GM21576 (cell line): ENCODE results near the gene PPP1CA.
"Not testable (repeated sequence)": the region's sequence is repeated elsewhere in the genome, so short reads cannot be mapped to it uniquely, and the experiment has no call there.

Experiments
- ATAC-seq: cut with Tn5 transposase; IDR thresholded peaks from one replicate; pipeline ENCODE4 v1.9.1; 2021; ENCODE audit warnings: mild to moderate bottlenecking, moderate library complexity; ENCODE audit not compliant: unreplicated experiment

PPP1CA gene

GRCh38 chr11:67435031-67435726 is 33.5 kb upstream of the PPP1CA start:
- ATAC-seq, result no peak

DNA sequence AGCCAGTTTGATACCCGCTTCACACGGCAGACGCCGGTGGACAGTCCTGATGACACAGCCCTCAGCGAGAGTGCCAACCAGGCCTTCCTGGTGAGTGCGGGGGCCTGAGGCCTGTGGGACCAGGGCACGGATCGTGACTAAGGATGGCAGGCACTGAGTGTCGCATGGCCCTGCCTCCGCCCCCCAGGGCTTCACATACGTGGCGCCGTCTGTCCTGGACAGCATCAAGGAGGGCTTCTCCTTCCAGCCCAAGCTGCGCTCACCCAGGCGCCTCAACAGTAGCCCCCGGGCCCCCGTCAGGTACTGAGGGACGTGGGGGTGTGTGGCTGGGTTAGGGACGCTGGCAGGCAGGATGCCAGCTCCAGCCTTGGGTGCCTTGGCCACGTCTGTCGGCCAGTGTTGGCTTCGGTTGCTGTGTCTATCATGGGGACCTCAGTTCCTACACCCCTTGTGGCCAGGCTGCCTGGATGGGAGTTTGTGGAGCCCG is 32.8 kb upstream of the PPP1CA start:
- no peak for ATAC-seq

- ATAC-seq, result no peak
Measured at GRCh38 chr11:67433536-67434394, 32.1 kb upstream of the PPP1CA start.

DNA sequence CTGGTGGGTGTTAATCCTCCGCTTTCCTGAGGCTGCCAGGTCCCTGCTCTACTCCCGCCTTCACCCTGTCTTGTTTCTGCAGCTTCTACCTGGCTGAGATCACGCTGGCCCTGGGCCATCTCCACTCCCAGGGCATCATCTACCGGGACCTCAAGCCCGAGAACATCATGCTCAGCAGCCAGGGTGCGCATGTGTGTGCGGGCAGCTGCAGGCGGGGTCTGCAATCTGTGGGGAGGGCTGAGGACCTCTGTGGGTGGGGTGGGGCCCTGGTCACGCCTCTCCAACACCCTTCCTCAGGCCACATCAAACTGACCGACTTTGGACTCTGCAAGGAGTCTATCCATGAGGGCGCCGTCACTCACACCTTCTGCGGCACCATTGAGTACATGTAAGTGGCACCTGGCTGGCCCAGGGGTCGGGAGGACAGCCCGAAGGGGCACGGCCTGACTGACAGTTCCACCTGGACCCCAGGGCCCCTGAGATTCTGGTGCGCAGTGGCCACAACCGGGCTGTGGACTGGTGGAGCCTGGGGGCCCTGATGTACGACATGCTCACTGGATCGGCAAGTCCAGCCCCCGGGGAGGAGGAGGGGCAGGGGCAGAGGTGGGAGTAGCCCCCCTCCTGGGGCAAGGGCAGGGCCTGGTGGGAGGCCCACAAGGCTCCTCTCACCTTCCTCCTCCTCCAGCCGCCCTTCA is 31.1 kb upstream of the PPP1CA start:
- no peak for ATAC-seq

- ATAC-seq, result no peak
Measured at GRCh38 chr11:67431346-67432249, 29.9 kb upstream of the PPP1CA start.

DNA sequence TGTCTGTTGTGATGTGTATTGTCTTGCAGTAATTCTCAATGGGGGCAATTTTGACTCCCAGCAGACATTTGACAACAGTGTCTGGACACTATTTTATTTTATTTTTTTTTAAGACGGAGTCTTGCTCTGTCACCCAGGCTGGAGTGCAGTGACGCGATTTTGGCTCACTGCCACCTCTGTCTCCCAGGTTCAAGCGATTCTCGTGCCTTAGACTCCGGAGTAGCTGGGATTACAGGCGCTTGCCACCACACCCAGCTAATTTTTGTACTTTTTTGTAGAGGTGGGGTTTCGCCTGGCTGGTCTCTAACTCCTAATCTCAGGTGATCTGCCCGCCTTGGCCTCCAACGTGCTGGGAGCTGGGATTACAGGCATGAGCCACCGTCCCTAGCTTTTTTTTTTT is 28.1 kb upstream of the PPP1CA start:
- ATAC-seq, result no peak

- no peak for ATAC-seq
Measured at GRCh38 chr11:67429038-67429668, 27.5 kb upstream of the PPP1CA start.

GRCh38 chr11:67428052-67429001 is 26.7 kb upstream of the PPP1CA start, which contains the start of gene RPS6KB2:
Gene RPS6KB2 (plus strand): TSS chr11:67428494. CDS start chr11:67428546, 52 bp downstream.
- peak; percentile 74 for ATAC-seq

GRCh38 chr11:67427364-67427859 is 25.8 kb upstream of the PPP1CA start:
- not testable (repeated sequence) for ATAC-seq

GRCh38 chr11:67423891-67424613 is 22.4 kb upstream of the PPP1CA start:
- no peak for ATAC-seq

DNA sequence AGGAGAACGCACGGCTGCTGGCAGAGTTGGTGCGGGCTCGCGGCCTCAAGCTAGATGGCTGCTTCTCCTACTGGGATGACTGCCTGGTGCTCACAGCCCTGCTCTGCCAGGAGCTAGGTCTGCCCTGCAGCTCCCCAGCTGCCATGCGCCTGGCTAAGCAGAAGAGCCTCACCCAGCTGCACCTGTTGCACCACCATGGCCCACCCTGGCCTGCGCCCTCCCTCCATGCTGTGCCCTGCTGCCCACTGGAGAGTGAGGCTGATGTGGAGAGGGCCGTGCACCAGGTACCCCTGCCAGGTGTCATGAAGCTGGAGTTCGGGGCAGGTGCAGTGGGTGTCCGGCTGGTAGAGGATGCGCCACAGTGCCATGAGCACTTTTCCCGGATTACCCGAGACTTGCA is 21.8 kb upstream of the PPP1CA start:
- ATAC-seq, result no peak

GRCh38 chr11:67422891-67423290 is 21.2 kb upstream of the PPP1CA start:
- ATAC-seq, result no peak

GRCh38 chr11:67421430-67422031 is 19.9 kb upstream of the PPP1CA start:
- no peak for ATAC-seq

- peak; percentile 73 for ATAC-seq
Measured at GRCh38 chr11:67420646-67421429, 19.2 kb upstream of the PPP1CA start.

GRCh38 chr11:67420147-67420645 is 18.5 kb upstream of the PPP1CA start:
- no peak for ATAC-seq

GRCh38 chr11:67419325-67420049 is 17.8 kb upstream of the PPP1CA start:
- no peak for ATAC-seq
